ENCODE measurements around the gene ABCC8. TPM values are rescaled to one million over a fixed set of nuclear protein-coding genes. Genes with fewer than 3 reads are reported as not detected.

Gene ABCC8
- total and polyA plus RNA-seq, 2 experiments from 2014 or later = 2.0 to 3.4 TPM

- TF ChIP-seq ZNF462 (CRISPR knock-in tag; IDR thresholded peaks at IDR 0.05) (no peak), EZH2phosphoT487 (IDR thresholded peaks at IDR 0.05; ENCODE audit: unreplicated experiment) (no peak), CREB1 (CRISPR knock-in tag; IDR thresholded peaks at IDR 0.05; ENCODE audit: low read depth) (no peak), CTCF (conservative IDR thresholded peaks at IDR 0.05; ENCODE audit: low read depth in 2 of 2) (no peak), EZH2 (IDR thresholded peaks at IDR 0.05; ENCODE audit: low read depth, unreplicated experiment) (no peak)
Observed at GRCh38 chr11:17399236-17399635, 77.4 kb downstream of the ABCC8 start (continued).

- no peak overlapping the region for H3K27ac ChIP-seq (ENCODE audit: low read depth)
- H3K9me3 Mint-ChIP-seq = no peaks in the 10 kb centered on the region
- H3K4me2 ChIP-seq = no peak overlapping the region
- no peak for ATAC-seq
- no peaks in the 10 kb centered on the region for H3K36me3 ChIP-seq (ENCODE audit: insufficient read depth)
- no peak overlapping the region for H3K27ac Mint-ChIP-seq
- no peak overlapping the region for H3K4me3 ChIP-seq
- H3F3A ChIP-seq (replicated peaks; ENCODE audit: low read depth) = no peaks in the 10 kb centered on the region
- no peaks in the 10 kb centered on the region for H3K4me1 ChIP-seq (ENCODE audit: insufficient read depth)
- no peak overlapping the region for H3K4me3 Mint-ChIP-seq
- H3K27me3 Mint-ChIP-seq (ENCODE audit: insufficient read depth, low read depth, poor library complexity) = peaks cover 4% of the 10 kb centered on the region
- no peak for DNase-seq (ENCODE audit: low spot score)
- no peaks in the 10 kb centered on the region for H3K79me2 ChIP-seq (replicated peaks; ENCODE audit: insufficient read depth)
- no peaks in the 10 kb centered on the region for H4K20me1 ChIP-seq (replicated peaks; ENCODE audit: insufficient read depth)
- no peaks in the 10 kb centered on the region for H3K36me3 Mint-ChIP-seq (ENCODE audit: low read depth)
- H3K4me1 Mint-ChIP-seq = 0 out of 3 replicates have a peak, but pooled peaks cover 2% of the 10 kb centered on the region
- no peaks in the 10 kb centered on the region for H3K27me3 ChIP-seq (ENCODE audit: insufficient read depth)
- no peaks in the 10 kb centered on the region for H3K9me2 ChIP-seq (ENCODE audit: insufficient read depth)
- no peak overlapping the region for H2AFZ ChIP-seq
- TF ChIP-seq NANOG (IDR thresholded peaks at IDR 0.05; ENCODE audit: borderline replicate concordance) (no peak), EZH2phosphoT487 (IDR thresholded peaks at IDR 0.05; ENCODE audit: unreplicated experiment) (no peak), REST (IDR thresholded peaks at IDR 0.05; ENCODE audit: unreplicated experiment) (no peak), EZH2 (IDR thresholded peaks at IDR 0.05; ENCODE audit: low read depth, unreplicated experiment) (no peak), POLR2AphosphoS5 (IDR thresholded peaks at IDR 0.05; ENCODE audit: low read depth) (no peak), CREB1 (CRISPR knock-in tag; IDR thresholded peaks at IDR 0.05; ENCODE audit: low read depth) (no peak), CTCF (conservative IDR thresholded peaks at IDR 0.05; ENCODE audit: low read depth in 2 of 2) (no peak), STAT1 (IDR thresholded peaks at IDR 0.05; ENCODE audit: unreplicated experiment) (no peak)
Observed at GRCh38 chr11:17397311-17398002, 79.2 kb downstream of the ABCC8 start.
